ENCODE measurements around the gene IL17B. TPM values are rescaled to one million over a fixed set of nuclear protein-coding genes. Genes with fewer than 3 reads are reported as not detected.

Gene IL17B
- total RNA-seq, 1 donor from 2014 or later: not detected

DNA sequence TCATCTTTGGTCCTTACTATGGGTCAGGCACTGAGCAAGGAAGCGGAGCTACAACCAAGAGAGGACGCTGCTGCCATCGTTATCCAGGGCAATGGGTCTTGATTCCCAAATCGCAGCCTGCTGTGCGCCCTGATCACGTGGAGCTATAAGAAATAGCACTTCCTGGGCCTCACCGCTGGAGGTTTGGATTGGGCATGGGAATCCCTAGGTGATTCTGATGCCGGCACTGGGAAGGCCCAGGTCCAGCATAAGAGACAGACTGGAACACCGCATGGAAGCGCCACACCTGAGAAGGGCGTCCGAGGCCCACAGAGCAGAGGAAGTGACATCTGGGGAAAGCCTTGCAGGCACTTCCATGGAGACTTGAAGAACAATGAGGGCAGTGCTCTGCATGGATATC is 3.0 kb downstream of the IL17B start:
- Mint-ChIP-seq H3K27ac (ENCODE audit: unreplicated experiment) (no peak overlapping the region), H3K36me3 (ENCODE audit: low read depth, unreplicated experiment) (peaks cover 6% of the 10 kb centered on the region), H3K4me3 (ENCODE audit: unreplicated experiment) (no peak overlapping the region), H3K9me3 (ENCODE audit: unreplicated experiment) (no peaks in the 10 kb centered on the region), H3K4me1 (ENCODE audit: unreplicated experiment) (peaks cover 4% of the 10 kb centered on the region), H3K27me3 (ENCODE audit: unreplicated experiment) (peaks cover 8% of the 10 kb centered on the region)
- DNase-seq (ENCODE audit: low spot score): no peak
- no peak for TF ChIP-seq CTCF (IDR thresholded peaks at IDR 0.05; ENCODE audit: unreplicated experiment)

- H3K4me1 Mint-ChIP-seq (ENCODE audit: unreplicated experiment): peaks cover 4% of the 10 kb centered on the region
- no peaks in the 10 kb centered on the region for H3K9me3 Mint-ChIP-seq (ENCODE audit: unreplicated experiment)
- no peak overlapping the region for H3K27ac Mint-ChIP-seq (ENCODE audit: unreplicated experiment)
- peaks cover 8% of the 10 kb centered on the region for H3K27me3 Mint-ChIP-seq (ENCODE audit: unreplicated experiment)
- DNase-seq (ENCODE audit: low spot score): no peak
- H3K36me3 Mint-ChIP-seq (ENCODE audit: low read depth, unreplicated experiment): peaks cover 6% of the 10 kb centered on the region
- no peak overlapping the region for H3K4me3 Mint-ChIP-seq (ENCODE audit: unreplicated experiment)
- no peak for TF ChIP-seq CTCF (IDR thresholded peaks at IDR 0.05; ENCODE audit: unreplicated experiment)
Observed at GRCh38 chr5:149375434-149375833, 3.7 kb downstream of the IL17B start.

- Mint-ChIP-seq H3K4me1 (ENCODE audit: unreplicated experiment) (peaks cover 4% of the 10 kb centered on the region), H3K27me3 (ENCODE audit: unreplicated experiment) (peaks cover 8% of the 10 kb centered on the region), H3K36me3 (ENCODE audit: low read depth, unreplicated experiment) (peaks cover 6% of the 10 kb centered on the region), H3K4me3 (ENCODE audit: unreplicated experiment) (no peak overlapping the region), H3K27ac (ENCODE audit: unreplicated experiment) (no peak overlapping the region), H3K9me3 (ENCODE audit: unreplicated experiment) (no peaks in the 10 kb centered on the region)
- no peak for DNase-seq (ENCODE audit: low spot score)
- TF ChIP-seq CTCF (IDR thresholded peaks at IDR 0.05; ENCODE audit: unreplicated experiment): no peak
Observed at GRCh38 chr5:149374801-149375200, 4.3 kb downstream of the IL17B start.

- Mint-ChIP-seq H3K4me1 (ENCODE audit: unreplicated experiment) (peaks cover 4% of the 10 kb centered on the region), H3K27ac (ENCODE audit: unreplicated experiment) (no peak overlapping the region), H3K36me3 (ENCODE audit: low read depth, unreplicated experiment) (peaks cover 6% of the 10 kb centered on the region), H3K9me3 (ENCODE audit: unreplicated experiment) (no peaks in the 10 kb centered on the region), H3K27me3 (ENCODE audit: unreplicated experiment) (peaks cover 8% of the 10 kb centered on the region), H3K4me3 (ENCODE audit: unreplicated experiment) (no peak overlapping the region)
- no peak for TF ChIP-seq CTCF (IDR thresholded peaks at IDR 0.05; ENCODE audit: unreplicated experiment)
- DNase-seq (ENCODE audit: low spot score): no peak
Observed at GRCh38 chr5:149374303-149374702, 4.8 kb downstream of the IL17B start.

- DNase-seq (ENCODE audit: low spot score): no peak
- Mint-ChIP-seq H3K27me3 (ENCODE audit: unreplicated experiment) (peaks cover 5% of the 10 kb centered on the region), H3K4me3 (ENCODE audit: unreplicated experiment) (no peak overlapping the region), H3K4me1 (ENCODE audit: unreplicated experiment) (peaks cover 4% of the 10 kb centered on the region), H3K36me3 (ENCODE audit: low read depth, unreplicated experiment) (peaks cover 6% of the 10 kb centered on the region), H3K27ac (ENCODE audit: unreplicated experiment) (no peak overlapping the region), H3K9me3 (ENCODE audit: unreplicated experiment) (no peaks in the 10 kb centered on the region)
- TF ChIP-seq CTCF (IDR thresholded peaks at IDR 0.05; ENCODE audit: unreplicated experiment): no peak
Observed at GRCh38 chr5:149372932-149373331, 6.2 kb downstream of the IL17B start.
